Measurements from ENCODE around the gene ADAM22.

The ADAM22 gene

GRCh38 chr7:88115258-88115796 is 181.3 kb downstream of the ADAM22 start:
- peak in 3 of 4 experiments; percentile 5 to 10 (median 6) for DNase-seq

- no peak for DNase-seq
Observed at GRCh38 chr7:88115816-88116215, 181.8 kb downstream of the ADAM22 start.

- no peak for DNase-seq
Observed at GRCh38 chr7:88116235-88116795, 182.3 kb downstream of the ADAM22 start.

- no peak for DNase-seq
Observed at GRCh38 chr7:88117325-88117724, 183.3 kb downstream of the ADAM22 start.

GRCh38 chr7:88121335-88121734 is 187.3 kb downstream of the ADAM22 start:
- DNase-seq = peak in 3 of 4 experiments; percentile 10 to 16 (median 13)

- no peak for DNase-seq
Observed at GRCh38 chr7:88127637-88128290, 193.7 kb downstream of the ADAM22 start.

GRCh38 chr7:88132725-88133124 is 198.7 kb downstream of the ADAM22 start:
- DNase-seq = peak; percentile 30 to 62 (median 57)

- DNase-seq = peak in 2 of 4 experiments; percentile 8 to 16
Observed at GRCh38 chr7:88140947-88141346, 206.9 kb downstream of the ADAM22 start.

- no peak for DNase-seq
Observed at GRCh38 chr7:88141479-88141878, 207.4 kb downstream of the ADAM22 start.

- DNase-seq = no peak
Observed at GRCh38 chr7:88141953-88142352, 207.9 kb downstream of the ADAM22 start.

GRCh38 chr7:88146616-88147015 is 212.6 kb downstream of the ADAM22 start:
- no peak for DNase-seq

GRCh38 chr7:88147341-88147740 is 213.3 kb downstream of the ADAM22 start:
- DNase-seq = no peak

- no peak for DNase-seq
Observed at GRCh38 chr7:88147949-88148348, 213.9 kb downstream of the ADAM22 start.

- peak in 2 of 4 experiments; percentile 34 to 43 for DNase-seq
Observed at GRCh38 chr7:88150033-88150432, 216.0 kb downstream of the ADAM22 start.

GRCh38 chr7:88151119-88151790 is 217.2 kb downstream of the ADAM22 start:
- no peak for DNase-seq

- DNase-seq = no peak
Observed at GRCh38 chr7:88153378-88153777, 219.3 kb downstream of the ADAM22 start.

GRCh38 chr7:88155756-88156155 is 221.7 kb downstream of the ADAM22 start:
- no peak for DNase-seq

- no peak for DNase-seq
Observed at GRCh38 chr7:88156356-88156755, 222.3 kb downstream of the ADAM22 start.

GRCh38 chr7:88159741-88160140 is 225.7 kb downstream of the ADAM22 start:
- peak in 3 of 4 experiments; percentile 4 to 49 (median 30) for DNase-seq

GRCh38 chr7:88165697-88166096 is 231.6 kb downstream of the ADAM22 start:
- peak; percentile 12 to 63 (median 32) for DNase-seq

- DNase-seq = no peak
Observed at GRCh38 chr7:88167223-88167622, 233.2 kb downstream of the ADAM22 start.

- DNase-seq = no peak
Observed at GRCh38 chr7:88167721-88168120, 233.7 kb downstream of the ADAM22 start.

- DNase-seq = peak in 3 of 4 experiments; percentile 2 to 42 (median 21)
Observed at GRCh38 chr7:88169717-88170320, 235.8 kb downstream of the ADAM22 start.
